HG03108 (cell line): ENCODE data around the gene KDM4B.

Experiments used
- ATAC-seq: cut with Tn5 transposase; IDR thresholded peaks from one replicate; pipeline ENCODE4 v1.9.1; 2021; ENCODE audit warnings: moderate library complexity; ENCODE audit not compliant: unreplicated experiment

Gene KDM4B

GRCh38 chr19:5032101-5032967 lies 63.4 kb downstream of the KDM4B start:
- no peak for ATAC-seq

GRCh38 chr19:5035105-5035761 lies 66.3 kb downstream of the KDM4B start:
- ATAC-seq, result no peak

GRCh38 chr19:5035793-5036697 lies 67.1 kb downstream of the KDM4B start:
- ATAC-seq, result no peak

GRCh38 chr19:5036698-5037563 lies 68.0 kb downstream of the KDM4B start:
- ATAC-seq, result no peak

GRCh38 chr19:5037936-5038335 lies 69.0 kb downstream of the KDM4B start:
- no peak for ATAC-seq

GRCh38 chr19:5038631-5039271 lies 69.8 kb downstream of the KDM4B start:
- ATAC-seq, result no peak

- no peak for ATAC-seq
Measured at GRCh38 chr19:5039642-5040543, 71.0 kb downstream of the KDM4B start.

- no peak for ATAC-seq
Measured at GRCh38 chr19:5040544-5041167, 71.7 kb downstream of the KDM4B start.

GRCh38 chr19:5041168-5041912 lies 72.4 kb downstream of the KDM4B start:
- ATAC-seq, result no peak

GRCh38 chr19:5041913-5042187 lies 72.9 kb downstream of the KDM4B start:
- no peak for ATAC-seq

- no peak for ATAC-seq
Measured at GRCh38 chr19:5042556-5042955, 73.6 kb downstream of the KDM4B start.

GRCh38 chr19:5045029-5045428 lies 76.1 kb downstream of the KDM4B start:
- no peak for ATAC-seq

GRCh38 chr19:5045956-5046338 lies 77.0 kb downstream of the KDM4B start:
- ATAC-seq, result no peak

- ATAC-seq, result no peak
Measured at GRCh38 chr19:5046339-5047039, 77.6 kb downstream of the KDM4B start.

- no peak for ATAC-seq
Measured at GRCh38 chr19:5047251-5047935, 78.5 kb downstream of the KDM4B start.

- no peak for ATAC-seq
Measured at GRCh38 chr19:5048091-5048726, 79.3 kb downstream of the KDM4B start.
